Osteoblast (primary cell): ENCODE results near the gene SNX6. TPM values are rescaled to one million over a fixed set of nuclear protein-coding genes. Genes with fewer than 3 reads are reported as not detected.
"Not testable (repeated sequence)": the region's sequence is repeated elsewhere in the genome, so short reads cannot be mapped to it uniquely, and the experiment has no call there.

Source experiments
- DNase-seq: peaks from one replicate; pipeline ENCODE4 v3.0.0; 2011; ENCODE audit warnings: low spot score, mixed read lengths; ENCODE audit not compliant: insufficient read length; ENCODE audit errors: missing footprints
- H2AFZ ChIP-seq: 2 replicates; pipeline ENCODE4 v1.6.0; 2011; ENCODE audit warnings: mild to moderate bottlenecking, low read length
- H3K27ac ChIP-seq: 2 replicates; pipeline ENCODE4 v1.5.1; 2011; ENCODE audit warnings: mild to moderate bottlenecking, low read depth, low read length, moderate library complexity
- H3K27me3 ChIP-seq: 2 replicates; pipeline ENCODE4 v1.6.0; 2012; ENCODE audit warnings: mild to moderate bottlenecking, control low read depth, inconsistent platforms, low read length, moderate library complexity; ENCODE audit not compliant: insufficient read depth
- H3K36me3 ChIP-seq: 2 replicates; pipeline ENCODE4 v1.5.1; 2011; ENCODE audit warnings: mild to moderate bottlenecking, low read length, control low read depth, moderate library complexity; ENCODE audit not compliant: insufficient read depth
- H3K4me1 ChIP-seq: 2 replicates; pipeline ENCODE4 v1.5.1; 2011; ENCODE audit warnings: mild to moderate bottlenecking, low read length, control low read depth, moderate library complexity; ENCODE audit not compliant: insufficient read depth
- H3K4me2 ChIP-seq: 2 replicates; pipeline ENCODE4 v1.6.0; 2011; ENCODE audit warnings: mild to moderate bottlenecking, low read length; ENCODE audit not compliant: insufficient read depth
- H3K4me3 ChIP-seq: fragments of 200-600 bp; sonication (generic); 3 replicates; pipeline ENCODE4 v1.5.1; 2012; ENCODE audit warnings: mild to moderate bottlenecking, low read length, inconsistent platforms; ENCODE audit not compliant: insufficient read depth
- H3K79me2 ChIP-seq: 2 replicates; pipeline ENCODE4 v1.6.0; 2012; ENCODE audit warnings: mild to moderate bottlenecking, low read length, control low read depth, inconsistent platforms; ENCODE audit not compliant: insufficient read depth
- H3K9me3 ChIP-seq: 2 replicates; pipeline ENCODE4 v1.5.1; 2011; ENCODE audit warnings: low read depth, low read length, control low read depth
- H4K20me1 ChIP-seq: 2 replicates; pipeline ENCODE4 v1.6.0; 2012; ENCODE audit warnings: mild to moderate bottlenecking, low read length, control low read depth; ENCODE audit not compliant: insufficient read depth
- total RNA-seq: library from RNA; depleted of rRNA; stranded (reverse); fragments of >200 nt; gene quantifications from 2 replicates; pipeline ENCODE4 v1.2.3, GENCODE V29; 2012
- TF ChIP-seq, protein P1 (sequence below): IDR thresholded peaks from 2 replicates; pipeline ENCODE4 v1.5.1; 2011; ENCODE audit warnings: mild to moderate bottlenecking, low read depth, low read length, moderate library complexity; ENCODE audit errors: extremely low read depth

Gene SNX6
- total RNA-seq, 1 donor: 177 TPM

DNA sequence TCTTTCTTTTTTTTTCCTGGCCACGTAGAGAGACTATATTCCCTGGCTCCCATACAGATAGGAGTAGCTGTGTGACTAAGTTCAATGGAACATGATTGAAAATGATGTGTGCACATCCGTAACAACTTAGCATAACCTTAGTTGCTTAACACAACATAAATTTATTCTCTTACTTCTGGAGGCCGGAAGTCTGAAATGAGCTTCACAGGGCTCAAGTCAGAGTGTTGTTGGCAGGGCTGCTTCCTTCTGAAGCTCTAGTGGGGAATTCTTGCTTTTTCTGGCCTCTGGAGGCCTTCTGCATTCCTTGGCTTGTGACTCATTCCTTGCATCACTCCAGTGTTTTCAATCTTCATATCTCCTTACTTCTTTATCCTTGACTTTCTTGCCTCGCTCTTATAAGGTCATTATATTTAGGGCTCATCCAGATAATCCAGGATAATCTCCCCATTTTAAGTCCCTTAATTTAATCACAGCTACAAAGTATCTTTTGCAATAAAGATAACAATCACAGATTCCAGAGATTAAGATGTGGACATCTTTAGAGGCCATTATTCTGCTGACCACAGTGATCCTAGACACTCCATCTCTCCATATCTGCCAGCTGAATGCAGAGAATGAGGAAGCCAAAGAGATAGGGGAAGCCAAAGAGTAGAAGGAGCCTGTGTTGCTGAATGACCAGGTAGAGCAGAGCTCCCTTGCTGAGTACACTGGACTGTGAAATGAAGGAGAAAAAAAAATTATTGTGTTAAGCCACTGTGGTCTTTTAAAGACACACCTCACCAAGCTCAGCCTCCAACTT, 21.0 kb upstream of the SNX6 start:
- Histone ChIP-seq H2AFZ (no peak overlapping the region), H3K4me1 (peaks cover 17% of the 10 kb centered on the region), H4K20me1 (no peaks in the 10 kb centered on the region)

DNA sequence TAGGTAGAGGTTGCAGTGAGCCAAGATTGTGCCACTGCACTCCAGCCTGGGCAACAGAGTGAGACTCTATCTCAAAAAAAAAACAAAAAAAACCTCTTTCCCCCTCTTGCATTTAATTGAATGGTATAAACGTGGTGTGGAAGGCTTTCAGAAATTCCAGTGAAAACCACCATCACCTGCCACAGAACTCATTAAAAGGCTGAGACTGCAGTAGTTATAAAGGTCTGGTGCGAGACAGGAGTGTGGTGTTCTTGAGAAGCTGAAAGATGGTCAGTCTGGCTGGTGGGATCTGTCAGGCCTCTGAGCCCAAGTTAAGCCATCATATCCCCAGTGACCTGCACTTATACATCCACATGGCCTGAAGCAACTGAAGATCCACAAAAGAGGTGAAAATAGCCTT, 20.1 kb upstream of the SNX6 start:
- H3K36me3 ChIP-seq, DNase-seq: not testable (repeated sequence)

More for the DNA sequence above, 21.0 kb upstream of the SNX6 start:
- Histone ChIP-seq H3K36me3 (no peaks in the 10 kb centered on the region), H3K4me3 (no peak overlapping the region), H3K79me2 (no peaks in the 10 kb centered on the region), H3K4me2 (peak overlapping the region; percentile 16), H3K9me3 (no peaks in the 10 kb centered on the region), H3K27me3 (no peaks in the 10 kb centered on the region), H3K27ac (peak overlapping the region; percentile 76)
- peak; percentile 92 for DNase-seq
- TF ChIP-seq, protein P1, sequence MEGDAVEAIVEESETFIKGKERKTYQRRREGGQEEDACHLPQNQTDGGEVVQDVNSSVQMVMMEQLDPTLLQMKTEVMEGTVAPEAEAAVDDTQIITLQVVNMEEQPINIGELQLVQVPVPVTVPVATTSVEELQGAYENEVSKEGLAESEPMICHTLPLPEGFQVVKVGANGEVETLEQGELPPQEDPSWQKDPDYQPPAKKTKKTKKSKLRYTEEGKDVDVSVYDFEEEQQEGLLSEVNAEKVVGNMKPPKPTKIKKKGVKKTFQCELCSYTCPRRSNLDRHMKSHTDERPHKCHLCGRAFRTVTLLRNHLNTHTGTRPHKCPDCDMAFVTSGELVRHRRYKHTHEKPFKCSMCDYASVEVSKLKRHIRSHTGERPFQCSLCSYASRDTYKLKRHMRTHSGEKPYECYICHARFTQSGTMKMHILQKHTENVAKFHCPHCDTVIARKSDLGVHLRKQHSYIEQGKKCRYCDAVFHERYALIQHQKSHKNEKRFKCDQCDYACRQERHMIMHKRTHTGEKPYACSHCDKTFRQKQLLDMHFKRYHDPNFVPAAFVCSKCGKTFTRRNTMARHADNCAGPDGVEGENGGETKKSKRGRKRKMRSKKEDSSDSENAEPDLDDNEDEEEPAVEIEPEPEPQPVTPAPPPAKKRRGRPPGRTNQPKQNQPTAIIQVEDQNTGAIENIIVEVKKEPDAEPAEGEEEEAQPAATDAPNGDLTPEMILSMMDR: no peak

DNA sequence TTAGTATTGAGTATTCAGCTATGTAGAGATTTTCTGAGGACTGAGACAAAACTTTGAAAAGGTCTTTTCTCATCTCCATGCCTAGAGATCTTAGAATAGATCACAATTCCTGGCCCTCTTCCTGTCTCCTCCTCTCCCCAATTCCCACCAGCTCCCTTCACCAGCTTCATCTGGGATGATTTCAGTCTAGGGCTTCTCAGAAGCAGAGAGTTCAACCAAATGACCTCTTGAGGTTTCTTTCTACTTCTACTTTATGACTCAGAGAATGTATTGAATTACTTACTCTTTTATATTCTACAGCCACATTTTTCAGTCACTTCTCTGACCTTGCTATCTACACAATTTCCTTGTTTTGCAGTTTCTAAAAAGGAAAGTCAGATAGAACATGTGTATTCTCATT, 19.4 kb upstream of the SNX6 start:
- peak; percentile 90 for DNase-seq
- Histone ChIP-seq H3K4me3 (no peak overlapping the region), H3K27me3 (no peaks in the 10 kb centered on the region), H3K4me2 (peak overlapping the region; percentile 44), H3K36me3 (no peaks in the 10 kb centered on the region), H3K79me2 (no peaks in the 10 kb centered on the region), H3K27ac (peak overlapping the region; percentile 76), H3K9me3 (no peaks in the 10 kb centered on the region), H2AFZ (no peak overlapping the region), H3K4me1 (peaks cover 17% of the 10 kb centered on the region), H4K20me1 (no peaks in the 10 kb centered on the region)
- TF ChIP-seq, protein P1: no peak

More for the DNA sequence above, 20.1 kb upstream of the SNX6 start:
- Histone ChIP-seq H3K27ac (peak overlapping the region; percentile 76), H3K4me1 (peaks cover 17% of the 10 kb centered on the region), H3K4me2 (peak overlapping the region; percentile 44)
- H4K20me1 ChIP-seq, H3K4me3 ChIP-seq, H2AFZ ChIP-seq, H3K27me3 ChIP-seq, H3K79me2 ChIP-seq, H3K9me3 ChIP-seq: not testable (repeated sequence)

DNA sequence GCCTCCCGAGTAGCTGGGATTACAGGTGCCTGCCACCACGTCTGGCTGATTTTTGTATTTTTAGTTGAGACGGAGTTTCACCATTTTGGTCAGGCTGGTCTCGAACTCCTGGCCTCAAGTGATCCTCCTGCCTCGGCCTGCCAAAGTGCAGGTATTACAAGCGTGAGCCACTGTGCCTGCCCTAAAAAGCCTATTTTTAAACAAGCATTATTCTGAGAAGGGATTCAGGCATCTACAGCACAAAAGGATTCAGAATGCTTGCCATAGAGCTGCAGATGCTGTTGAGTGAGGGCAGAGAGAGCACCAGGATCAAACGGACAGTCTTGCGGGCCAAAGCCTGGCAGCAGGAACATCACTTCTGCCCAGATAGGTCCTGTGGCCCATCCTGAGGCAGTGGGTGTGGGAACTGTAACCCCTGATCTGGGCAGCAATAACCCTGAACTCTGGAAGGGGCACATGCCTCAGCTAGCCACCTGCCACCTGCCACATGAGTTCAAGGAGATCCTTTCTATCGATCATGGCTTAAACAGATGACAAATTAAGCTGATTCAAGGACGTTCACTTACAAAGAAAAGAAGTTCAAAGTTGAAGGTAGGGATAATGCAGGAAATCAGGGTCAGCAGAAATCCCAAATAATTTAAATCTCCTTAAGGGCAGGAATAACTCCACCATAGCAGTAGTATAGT, 16.8 kb upstream of the SNX6 start:
- Histone ChIP-seq H3K4me3 (no peak overlapping the region), H3K27ac (no peak overlapping the region), H3K4me2 (no peak overlapping the region), H3K79me2 (no peaks in the 10 kb centered on the region), H4K20me1 (no peaks in the 10 kb centered on the region), H2AFZ (peak overlapping the region; percentile 2), H3K27me3 (no peaks in the 10 kb centered on the region), H3K36me3 (no peaks in the 10 kb centered on the region), H3K9me3 (no peaks in the 10 kb centered on the region), H3K4me1 (peaks cover 17% of the 10 kb centered on the region)
- no peak for DNase-seq
- TF ChIP-seq, protein P1: no peak
